ENCODE measurements around the gene RANBP1.

Gene RANBP1

GRCh38 chr22:20089226-20089976 lies 26.5 kb upstream of the RANBP1 start:
- no peak for DNase-seq

GRCh38 chr22:20089977-20090729 lies 25.8 kb upstream of the RANBP1 start:
- DNase-seq, result no peak

- DNase-seq, result no peak
Observed at GRCh38 chr22:20090730-20091240, 25.1 kb upstream of the RANBP1 start.

- no peak for DNase-seq
Observed at GRCh38 chr22:20091690-20092476, 24.0 kb upstream of the RANBP1 start.

GRCh38 chr22:20092477-20092854 lies 23.4 kb upstream of the RANBP1 start:
- no peak for DNase-seq

- DNase-seq, result no peak
Observed at GRCh38 chr22:20093418-20094196, 22.3 kb upstream of the RANBP1 start.

- no peak for DNase-seq
Observed at GRCh38 chr22:20094197-20094807, 21.6 kb upstream of the RANBP1 start.

GRCh38 chr22:20095521-20095920 lies 20.4 kb upstream of the RANBP1 start:
- no peak for DNase-seq

GRCh38 chr22:20096574-20097420 lies 19.1 kb upstream of the RANBP1 start:
- no peak for DNase-seq

GRCh38 chr22:20099099-20099711 lies 16.7 kb upstream of the RANBP1 start:
- DNase-seq, result no peak

- no peak for DNase-seq
Observed at GRCh38 chr22:20101638-20102037, 14.3 kb upstream of the RANBP1 start.

- no peak for DNase-seq
Observed at GRCh38 chr22:20102203-20102780, 13.6 kb upstream of the RANBP1 start.

GRCh38 chr22:20105456-20106204 lies 10.3 kb upstream of the RANBP1 start:
- DNase-seq, result no peak

GRCh38 chr22:20106205-20106848 lies 9.6 kb upstream of the RANBP1 start:
- no peak for DNase-seq

GRCh38 chr22:20106849-20107237 lies 9.1 kb upstream of the RANBP1 start:
- no peak for DNase-seq

GRCh38 chr22:20107471-20107901 lies 8.4 kb upstream of the RANBP1 start:
- no peak for DNase-seq

GRCh38 chr22:20107951-20108756 lies 7.8 kb upstream of the RANBP1 start:
- DNase-seq, result no peak

- no peak for DNase-seq
Observed at GRCh38 chr22:20108757-20109230, 7.1 kb upstream of the RANBP1 start.

Data from NCI-H2227 treated with DMSO at 0.1 percent for 48 hours (cell line).